Ovary (tissue), 9 donors: ENCODE results near the gene SCYGR1. TPM values are rescaled to one million over a fixed set of nuclear protein-coding genes. Genes with fewer than 3 reads are reported as not detected.

Experiments
- DNase-seq, 5 donors: peaks; one replicate each; pipeline ENCODE4 v3.0.0-alpha.2; 2019 to 2020
- H3K27ac ChIP-seq, 2 donors: fragments of 200-600 bp; one replicate each; pipeline versions ENCODE4 v1.5.1 to v1.8.0; 2019 to 2022
- H3K27me3 ChIP-seq: fragments of 200-600 bp; one replicate; pipeline ENCODE4 v1.8.0; 2022
- H3K36me3 ChIP-seq: fragments of 200-600 bp; sonication (generic); one replicate; pipeline ENCODE4 v1.5.1; 2019
- H3K4me1 ChIP-seq: one replicate; pipeline ENCODE4 v1.8.1; 2013; ENCODE audit warnings: mild to moderate bottlenecking, moderate library complexity; ENCODE audit not compliant: insufficient read depth
- H3K4me3 ChIP-seq: fragments of 200-600 bp; sonication (generic); one replicate; pipeline ENCODE4 v1.5.1; 2017
- H3K9me3 ChIP-seq, 2 donors: fragments of 200-600 bp in 1 of 2; sonication (generic) in 1 of 2; one replicate each; pipeline versions ENCODE4 v1.5.1 to v1.8.1; 2013 to 2019; ENCODE audit warnings: mild to moderate bottlenecking in 1 of 2, moderate library complexity in 1 of 2
- EP300 ChIP-seq: sonication (generic); formaldehyde crosslinking; IDR thresholded peaks from one replicate; pipeline ENCODE4 v1.6.1; 2017; ENCODE audit warnings: antibody characterized with exemption
- POLR2A ChIP-seq: fragments of 450-650 bp; IDR thresholded peaks from one replicate; pipeline ENCODE4 v1.6.1; 2017; ENCODE audit warnings: antibody characterized with exemption, mild to moderate bottlenecking, moderate library complexity
- WGBS, 3 donors: extraction: QIAGEN DNeasy Blood & Tissue Kit in 1 of 3; methylation state at CpG; one replicate each; pipeline versions ENCODE4 v1.1.5 to v1.1.7; 2013 to 2017; 5-methylcytosine and 5-hydroxymethylcytosine counted together
- intact Hi-C, 4 donors: fragments of 100-400 bp; cut with DNase I; formaldehyde crosslinking; loops; one replicate each; pipeline versions ENCODE4 v1.11.0 to v1.15.1; 2022 to 2023
- polyA plus RNA-seq, 2 donors: library from polyadenylated mRNA; stranded (reverse); fragments of 200-250 nt in 1 of 2; fragments of 350-450 nt in 1 of 2; fragmentation: Illumina TruSeq in 1 of 2; extraction: RNeasy Lipid Tissue Mini Kit (QIAGEN cat#74804) in 1 of 2; gene quantifications; one replicate each; pipeline ENCODE4 v1.2.3, GENCODE V29; 2013 to 2014
- total RNA-seq, 7 donors: library from RNA; depleted of rRNA in 2 of 7; stranded (reverse); fragments of >200 nt in 2 of 7; fragmentation: NEBNext Ultra II Directional in 3 of 7; extraction: Animal tissue kit (Norgen Biotek cat#: 25700) in 3 of 7; gene quantifications; one replicate each; pipeline versions ENCODE4 v1.1.0 to v1.2.4, GENCODE V29; 2016 to 2023
- TF ChIP-seq, protein P1 (sequence below), 3 donors: fragments of 450-650 bp in 2 of 3; fragments of 200-600 bp in 1 of 3; IDR thresholded peaks; one replicate each; pipeline versions ENCODE4 v1.5.1 to v1.8.0; 2016 to 2022; ENCODE audit warnings: antibody characterized with exemption in 3 of 3, mild to moderate bottlenecking in 1 of 3
- donor health status: DM: no; HTN: no; CAD: no; lungs with moderate emphysema.
- donor health status: DM: no; HTN: no; CAD: no.
- donor health status: Bipolar disorder and iron deficiency.
- donor health status: DM: yes; HTN: yes; CAD: no.
- donor health status: DM: no; HTN: no; CAD: no.
- donor health status: DM: yes; HTN: yes; CAD: no.

The SCYGR1 gene
- total and polyA plus RNA-seq, 9 donors: not detected

DNA sequence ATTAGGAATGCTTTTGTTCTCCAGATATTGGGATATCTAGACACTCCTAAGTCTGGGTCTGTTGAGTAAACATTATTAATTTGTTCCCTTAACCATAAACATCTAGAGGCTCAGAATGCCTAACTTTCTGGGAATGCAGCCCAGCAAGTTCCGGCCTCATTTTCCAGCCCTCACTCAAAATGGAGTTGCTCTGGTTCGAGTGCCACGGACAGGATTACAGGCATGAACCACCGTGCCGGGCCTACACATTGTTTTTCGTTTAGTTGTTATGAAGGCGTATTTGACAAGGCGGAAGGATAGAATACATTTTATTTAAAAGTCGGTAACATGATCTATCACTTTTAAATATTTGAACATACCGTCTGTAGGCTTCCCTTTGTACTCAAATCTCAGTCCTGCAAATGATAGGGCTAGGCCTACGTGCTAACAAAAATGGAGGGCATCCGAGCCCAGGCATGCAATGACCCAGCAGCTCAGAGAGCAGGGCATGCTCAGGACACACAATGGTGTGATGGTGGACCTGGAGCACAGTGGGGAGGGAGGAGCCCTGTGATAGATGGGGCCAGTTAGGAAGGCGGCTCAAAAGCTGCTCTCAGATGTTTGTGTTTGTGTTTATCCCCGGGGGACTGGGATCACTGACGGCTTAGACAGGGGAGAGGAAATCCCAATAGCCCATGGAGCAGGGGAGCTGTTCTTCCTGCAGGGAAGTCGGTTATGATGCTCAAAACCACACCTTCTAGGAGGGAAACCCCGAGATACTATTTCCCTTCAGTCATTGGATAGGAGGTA, 2.9 kb upstream of the SCYGR1 start:
- Histone ChIP-seq H3K27me3 (no peaks in the 10 kb centered on the region), H3K4me3 (no peak overlapping the region), H3K27ac (no peak overlapping the region), H3K9me3 (no peaks in the 10 kb centered on the region), H3K4me1 (peaks cover 4% of the 10 kb centered on the region), H3K36me3 (no peaks in the 10 kb centered on the region)
- TF ChIP-seq, protein P1, sequence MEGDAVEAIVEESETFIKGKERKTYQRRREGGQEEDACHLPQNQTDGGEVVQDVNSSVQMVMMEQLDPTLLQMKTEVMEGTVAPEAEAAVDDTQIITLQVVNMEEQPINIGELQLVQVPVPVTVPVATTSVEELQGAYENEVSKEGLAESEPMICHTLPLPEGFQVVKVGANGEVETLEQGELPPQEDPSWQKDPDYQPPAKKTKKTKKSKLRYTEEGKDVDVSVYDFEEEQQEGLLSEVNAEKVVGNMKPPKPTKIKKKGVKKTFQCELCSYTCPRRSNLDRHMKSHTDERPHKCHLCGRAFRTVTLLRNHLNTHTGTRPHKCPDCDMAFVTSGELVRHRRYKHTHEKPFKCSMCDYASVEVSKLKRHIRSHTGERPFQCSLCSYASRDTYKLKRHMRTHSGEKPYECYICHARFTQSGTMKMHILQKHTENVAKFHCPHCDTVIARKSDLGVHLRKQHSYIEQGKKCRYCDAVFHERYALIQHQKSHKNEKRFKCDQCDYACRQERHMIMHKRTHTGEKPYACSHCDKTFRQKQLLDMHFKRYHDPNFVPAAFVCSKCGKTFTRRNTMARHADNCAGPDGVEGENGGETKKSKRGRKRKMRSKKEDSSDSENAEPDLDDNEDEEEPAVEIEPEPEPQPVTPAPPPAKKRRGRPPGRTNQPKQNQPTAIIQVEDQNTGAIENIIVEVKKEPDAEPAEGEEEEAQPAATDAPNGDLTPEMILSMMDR (IDR thresholded peaks at IDR 0.05): no peak
- TF ChIP-seq EP300 (no peak), POLR2A (no peak)
- intact Hi-C loops: no loop called here
- 88 to 89% (median 89%) methylated on average over 17 of the region's 17 CpGs for WGBS, 3 donors
- no peak for DNase-seq

DNA sequence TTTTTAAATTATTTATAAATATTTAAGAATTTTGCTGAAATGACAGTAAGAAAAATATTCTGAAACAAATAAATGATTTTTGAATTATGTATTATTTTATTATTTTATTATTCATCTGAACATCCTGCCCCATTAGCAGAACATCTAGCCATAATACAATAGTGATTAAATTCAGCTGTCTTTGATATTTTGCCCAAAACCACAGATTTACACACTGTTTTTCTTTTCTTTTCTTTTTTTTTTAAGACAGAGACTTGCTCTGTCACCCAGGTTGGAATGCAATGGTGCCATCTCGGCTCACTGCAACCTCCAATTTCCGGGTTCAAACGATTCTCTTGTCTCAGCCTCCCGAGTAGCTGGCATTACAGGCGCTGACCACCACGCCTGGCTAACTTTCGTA, 1.9 kb upstream of the SCYGR1 start:
- Histone ChIP-seq H3K27ac (no peak overlapping the region), H3K9me3 (no peaks in the 10 kb centered on the region), H3K27me3 (no peaks in the 10 kb centered on the region), H3K4me3 (no peak overlapping the region), H3K36me3 (no peaks in the 10 kb centered on the region), H3K4me1 (peaks cover 4% of the 10 kb centered on the region)
- TF ChIP-seq EP300 (no peak), POLR2A (no peak)
- TF ChIP-seq, protein P1 (IDR thresholded peaks at IDR 0.05): no peak
- WGBS, 3 donors: 89 to 93% (median 90%) methylated on average over 7 of the region's 7 CpGs
- intact Hi-C loops: no loop called here
- no peak for DNase-seq

DNA sequence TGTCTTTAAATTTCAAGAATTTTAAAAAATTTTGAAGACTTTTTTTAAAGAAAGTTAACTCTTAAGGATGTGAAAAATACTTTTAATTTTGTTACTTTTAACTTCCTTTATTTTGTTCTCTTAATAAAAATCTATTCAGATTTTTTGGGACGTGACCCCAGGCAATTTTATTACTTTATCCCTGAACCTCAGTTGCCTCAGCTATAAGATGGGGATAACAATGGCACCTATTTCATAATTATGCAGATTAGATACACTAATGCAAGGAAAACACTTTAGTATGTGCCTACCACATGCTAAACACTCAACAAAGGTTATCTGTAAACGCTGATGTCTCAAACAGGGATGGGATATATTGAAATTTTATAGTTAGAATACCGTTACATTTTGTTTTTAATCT, 1.5 kb upstream of the SCYGR1 start:
- intact Hi-C loops: no loop called here
- H3K27me3 ChIP-seq: no peaks in the 10 kb centered on the region
- H3K9me3 ChIP-seq: no peaks in the 10 kb centered on the region
- no peak overlapping the region for H3K4me3 ChIP-seq
- WGBS, 3 donors: 64 to 71% (median 70%) methylated on average over 3 of the region's 3 CpGs
- peaks cover 4% of the 10 kb centered on the region for H3K4me1 ChIP-seq
- TF ChIP-seq EP300: no peak
- TF ChIP-seq, protein P1 (IDR thresholded peaks at IDR 0.05): no peak
- TF ChIP-seq POLR2A: no peak
- no peak overlapping the region for H3K27ac ChIP-seq
- no peaks in the 10 kb centered on the region for H3K36me3 ChIP-seq
- no peak for DNase-seq

DNA sequence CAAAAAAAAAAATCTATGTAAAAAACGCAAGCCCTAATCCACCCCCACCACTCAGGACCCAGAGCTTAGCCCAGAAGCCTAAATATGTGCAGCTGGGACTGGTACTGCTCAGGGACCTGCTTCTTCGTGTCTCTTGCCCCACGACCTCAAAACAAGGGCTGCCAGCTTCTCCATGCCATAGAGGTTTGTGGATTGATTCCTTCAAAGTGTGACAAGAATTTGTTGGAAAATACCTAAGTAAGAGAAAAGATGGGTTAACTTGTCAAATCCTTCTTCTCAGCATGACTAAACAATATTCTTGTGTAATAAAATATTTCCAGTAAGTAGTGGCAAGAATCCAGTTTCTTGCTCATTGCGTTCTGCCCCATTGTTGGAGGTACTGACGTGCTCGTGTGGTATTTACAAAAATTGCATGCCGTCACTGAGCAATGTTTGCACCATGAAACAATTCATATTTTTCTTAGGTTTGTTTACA, 825 bp upstream of the SCYGR1 start:
- H3K9me3 ChIP-seq: no peaks in the 10 kb centered on the region
- H3K27me3 ChIP-seq: no peaks in the 10 kb centered on the region
- H3K4me1 ChIP-seq: peaks cover 3% of the 10 kb centered on the region
- no peak overlapping the region for H3K27ac ChIP-seq
- intact Hi-C loops: no loop called here
- TF ChIP-seq, protein P1 (IDR thresholded peaks at IDR 0.05): no peak
- TF ChIP-seq POLR2A (no peak), EP300 (no peak)
- WGBS, 3 donors: 73 to 89% (median 83%) methylated on average over 7 of the region's 7 CpGs
- no peaks in the 10 kb centered on the region for H3K36me3 ChIP-seq
- DNase-seq: no peak
- no peak overlapping the region for H3K4me3 ChIP-seq
